CD4-positive, alpha-beta T cell (primary cell): ENCODE data around the gene ESF1. TPM values are rescaled to one million over a fixed set of nuclear protein-coding genes. Genes with fewer than 3 reads are reported as not detected.

Experiments
- ATAC-seq: fragments of 200-7000 bp; cut with Tn5 transposase; one replicate; pipeline ENCODE4 v1.10.0; 2022; ENCODE audit warnings: mild to moderate bottlenecking; ENCODE audit not compliant: poor library complexity
- CTCF ChIA-PET: fragments of 350-600 bp; sonication (Branson Sonifier 250); formaldehyde crosslinking; loops from one replicate; lab custom pipeline; 2021; ENCODE audit warnings: antibody characterized with exemption, inconsistent platforms; lab: Charles Lee
- POLR2A ChIA-PET: fragments of 350-600 bp; sonication (Branson Sonifier 250); formaldehyde crosslinking; loops from one replicate; lab custom pipeline; 2021; ENCODE audit warnings: antibody characterized with exemption, inconsistent platforms; lab: Charles Lee
- DNase-seq, 14 experiments: peaks; one replicate each; pipeline ENCODE4 v3.0.0-alpha.2; 2013 to 2020; ENCODE audit warnings: mixed read lengths in 2 of 14
- H3K27ac ChIP-seq, 2 donors: one replicate each; pipeline versions ENCODE4 v1.5.1 to v1.7.0; 2013; ENCODE audit warnings: low read length in 2 of 2, low read depth in 1 of 2, mild to moderate bottlenecking in 1 of 2
- H3K27me3 ChIP-seq, 2 experiments: 1 replicate in 1 of 2; 2 replicates in 1 of 2; pipeline versions ENCODE4 v1.6.1 to v1.7.0; 2013; ENCODE audit warnings: low read length in 2 of 2, control low read depth in 1 of 2, mild to moderate bottlenecking in 1 of 2, moderate library complexity in 1 of 2; ENCODE audit not compliant: insufficient read depth in 2 of 2, control insufficient read depth in 1 of 2
- H3K36me3 ChIP-seq: one replicate; pipeline ENCODE4 v1.6.1; 2013; ENCODE audit warnings: low read length, control low read depth; ENCODE audit not compliant: insufficient read depth
- H3K4me1 ChIP-seq: one replicate; pipeline ENCODE4 v1.6.1; 2013; ENCODE audit warnings: low read length, control low read depth; ENCODE audit not compliant: insufficient read depth
- H3K4me3 ChIP-seq: one replicate; pipeline ENCODE4 v1.5.1; 2013; ENCODE audit warnings: mild to moderate bottlenecking, low read length, moderate library complexity
- H3K9me3 ChIP-seq, 2 experiments: 1 replicate in 1 of 2; 2 replicates in 1 of 2; pipeline versions ENCODE4 v1.6.1 to v1.7.0; 2013; ENCODE audit warnings: low read length in 2 of 2, mild to moderate bottlenecking in 2 of 2, control low read depth in 1 of 2, moderate library complexity in 1 of 2; ENCODE audit not compliant: control insufficient read depth in 1 of 2, insufficient read depth in 1 of 2
- H3K27ac Mint-ChIP-seq: one replicate; pipeline ENCODE4 v1.8.0; 2020; ENCODE audit warnings: mixed read lengths
- H3K27me3 Mint-ChIP-seq: one replicate; pipeline ENCODE4 v1.8.0; 2021; ENCODE audit warnings: mixed read lengths
- H3K36me3 Mint-ChIP-seq: one replicate; pipeline ENCODE4 v1.8.0; 2021; ENCODE audit warnings: low read depth, mixed read lengths
- H3K4me1 Mint-ChIP-seq: one replicate; pipeline ENCODE4 v1.8.0; 2021; ENCODE audit warnings: low read depth, mixed read lengths
- H3K4me3 Mint-ChIP-seq: one replicate; pipeline ENCODE4 v1.8.0; 2020; ENCODE audit warnings: mild to moderate bottlenecking, mixed read lengths
- H3K9me3 Mint-ChIP-seq: one replicate; pipeline ENCODE4 v1.8.0; 2020; ENCODE audit warnings: mixed read lengths
- CTCF ChIP-seq: fragments of 200-600 bp; IDR thresholded peaks from one replicate; pipeline ENCODE4 v1.8.0; 2022; ENCODE audit warnings: antibody characterized with exemption, mild to moderate bottlenecking
- intact Hi-C, 2 experiments: fragments of 100-400 bp; cut with DNase I in 1 of 2; cut with micrococcal nuclease in 1 of 2; formaldehyde crosslinking; loops; one replicate each; pipeline versions ENCODE4 v1.15.1 to v1.9.0; 2023 to 2025; cut with DNase I, micrococcal nuclease
- total RNA-seq, 174 experiments: library from RNA in 2 of 174; stranded (reverse) in 2 of 174; gene quantifications; one replicate each; pipeline ENCODE4 v1.2.3 and lab custom pipeline; 2021 to 2026

The ESF1 gene
- total RNA-seq, 2 experiments from 2014 or later, result 6.9 to 7.1 TPM

GRCh38 chr20:13777171-13777601 is 7.5 kb downstream of the ESF1 start:
- H3K27me3 Mint-ChIP-seq, result no peaks in the 10 kb centered on the region
- CTCF ChIA-PET, result interaction anchor here (0.8 kb wide), 1 partner anchor 11 kb away, joined by 3 read pairs; no protein-coding TSS in a partner anchor

GRCh38 chr20:13775867-13776266 is 8.9 kb downstream of the ESF1 start:
- Mint-ChIP-seq H3K4me3 (no peak overlapping the region), H3K36me3 (peaks cover 76% of the 10 kb centered on the region), H3K4me1 (peaks cover 31% of the 10 kb centered on the region), H3K27ac (no peak overlapping the region), H3K27me3 (no peaks in the 10 kb centered on the region), H3K9me3 (no peaks in the 10 kb centered on the region)
- no peaks in the 10 kb centered on the region for H3K4me1 ChIP-seq
- intact Hi-C loops, result no loop called here
- ChIA-PET CTCF (no interaction called here), POLR2A (no interaction called here)
- no peak overlapping the region for H3K27ac ChIP-seq
- H3K27me3 ChIP-seq, result no peaks in the 10 kb centered on the region
- no peak for ATAC-seq
- DNase-seq, result no peak
- no peaks in the 10 kb centered on the region for H3K9me3 ChIP-seq
- H3K4me3 ChIP-seq, result no peak overlapping the region
- TF ChIP-seq CTCF, result no peak
- H3K36me3 ChIP-seq, result peaks cover 49% of the 10 kb centered on the region

More at GRCh38 chr20:13777171-13777601, 7.5 kb downstream of the ESF1 start:
- H3K27ac Mint-ChIP-seq, result peak overlapping the region; percentile 40
- POLR2A ChIA-PET, result no interaction called here
- DNase-seq, result peak in 2 of 14 experiments; percentile 10 to 54
- no peaks in the 10 kb centered on the region for H3K9me3 ChIP-seq
- no peaks in the 10 kb centered on the region for H3K4me1 ChIP-seq
- H3K27me3 ChIP-seq, result no peaks in the 10 kb centered on the region
- peaks cover 51% of the 10 kb centered on the region for H3K36me3 ChIP-seq
- intact Hi-C loops, result no loop called here
- no peak overlapping the region for H3K4me3 Mint-ChIP-seq
- no peak overlapping the region for H3K4me3 ChIP-seq
- peaks cover 71% of the 10 kb centered on the region for H3K36me3 Mint-ChIP-seq
- no peak for TF ChIP-seq CTCF
- H3K4me1 Mint-ChIP-seq, result peaks cover 33% of the 10 kb centered on the region
- no peak for ATAC-seq
- no peak overlapping the region for H3K27ac ChIP-seq
- no peaks in the 10 kb centered on the region for H3K9me3 Mint-ChIP-seq

GRCh38 chr20:13772529-13772928 is 12.2 kb downstream of the ESF1 start:
- H3K36me3 Mint-ChIP-seq, result peaks cover 87% of the 10 kb centered on the region
- peaks cover 14% of the 10 kb centered on the region for H3K4me1 Mint-ChIP-seq
- intact Hi-C loops, result loop anchor here in 1 of 2 experiments (5.0 kb wide), 3 partner anchors 315 to 845 kb away; no protein-coding TSS in a partner anchor

More at GRCh38 chr20:13772529-13772928, 12.2 kb downstream of the ESF1 start:
- ATAC-seq (no peak), DNase-seq (no peak)
- H3K27me3 Mint-ChIP-seq, result no peaks in the 10 kb centered on the region
- Histone ChIP-seq H3K36me3 (peaks cover 67% of the 10 kb centered on the region), H3K4me3 (no peak overlapping the region), H3K27me3 (no peaks in the 10 kb centered on the region), H3K27ac (no peak overlapping the region), H3K4me1 (no peaks in the 10 kb centered on the region), H3K9me3 (no peaks in the 10 kb centered on the region)
- ChIA-PET POLR2A (no interaction called here), CTCF (interaction anchor here (0.8 to 1.9 kb wide), 6 partner anchors 10 to 34 kb away, joined by 3 to 6 read pairs (median 4); partner anchors contain the start of genes ESF1 and NDUFAF5)
- no peak overlapping the region for H3K27ac Mint-ChIP-seq
- no peaks in the 10 kb centered on the region for H3K9me3 Mint-ChIP-seq
- TF ChIP-seq CTCF, result no peak
- H3K4me3 Mint-ChIP-seq, result no peak overlapping the region
